Measurements from ENCODE around the gene DSTN. TPM values are rescaled to one million over a fixed set of nuclear protein-coding genes. Genes with fewer than 3 reads are reported as not detected.
A peak's percentile ranks its signal among the peaks of the same experiment; 100 is the strongest.

DSTN gene
- total RNA-seq, 4 donors from 2014 or later: 280 to 589 (median 373) TPM

- no peak overlapping the region for H3K27ac ChIP-seq
- peak; percentile 7 for DNase-seq
- WGBS, 2 donors (ENCODE audit: low coverage in 1 of 2): 88% methylated on average over 30 of the region's 33 CpGs; no CpG with 5 or more reads in 1 of the 2 donors
Observed at GRCh38 chr20:17620371-17621228, 50.7 kb downstream of the DSTN start.

GRCh38 chr20:17621229-17621968, 51.5 kb downstream of the DSTN start:
- H3K27ac ChIP-seq: no peak overlapping the region
- intact Hi-C loops (cut with DNase I; ENCODE audit: low total_unique reads): no loop called here
- in situ Hi-C loops (cut with MboI; ENCODE audit: low pct_ligation_motif_present in 1 of 4, low pct_unique_long_range_greater_than_20kb in 1 of 4, low sequenced_read_pairs in 3 of 4): loop anchor here in 1 of 4 donors (5.0 kb wide), 1 partner anchor 84 kb away; no protein-coding TSS in a partner anchor
- H3K4me1 ChIP-seq: peaks cover 0 to 6% (median 0%) of the 10 kb centered on the region in 4 donors
- 91% methylated on average over 22 of the region's 24 CpGs; no CpG with 5 or more reads in 1 of the 2 donors for WGBS, 2 donors (ENCODE audit: low coverage in 1 of 2)
- H3K27me3 ChIP-seq: no peaks in the 10 kb centered on the region
- peaks cover 0 to 66% (median 29%) of the 10 kb centered on the region in 4 donors for H3K36me3 ChIP-seq
- TF ChIP-seq CTCF (IDR thresholded peaks at IDR 0.05) (no peak), POLR2A (IDR thresholded peaks at IDR 0.05) (no peak), EP300 (IDR thresholded peaks at IDR 0.05; ENCODE audit: low read depth) (no peak), POLR2AphosphoS5 (IDR thresholded peaks at IDR 0.05) (no peak)
- no peaks in the 10 kb centered on the region for H3K9me3 ChIP-seq
- H3K4me3 ChIP-seq: no peak overlapping the region
- peak; percentile 4 for DNase-seq

More at GRCh38 chr20:17620371-17621228, 50.7 kb downstream of the DSTN start:
- no peaks in the 10 kb centered on the region for H3K27me3 ChIP-seq
- no peak for TF ChIP-seq EP300 (IDR thresholded peaks at IDR 0.05; ENCODE audit: low read depth)
- TF ChIP-seq CTCF (IDR thresholded peaks at IDR 0.05): no peak
- TF ChIP-seq POLR2A (IDR thresholded peaks at IDR 0.05): no peak
- no peak for TF ChIP-seq POLR2AphosphoS5 (IDR thresholded peaks at IDR 0.05)
- peaks cover 0 to 74% (median 28%) of the 10 kb centered on the region in 4 donors for H3K36me3 ChIP-seq
- intact Hi-C loops (cut with DNase I; ENCODE audit: low total_unique reads) (no loop called here), in situ Hi-C loops (cut with MboI; ENCODE audit: low pct_ligation_motif_present in 1 of 4, low pct_unique_long_range_greater_than_20kb in 1 of 4, low sequenced_read_pairs in 3 of 4) (loop anchor here in 1 of 4 donors (5.0 kb wide), 1 partner anchor 83 kb away; no protein-coding TSS in a partner anchor)
- H3K4me3 ChIP-seq: no peak overlapping the region
- H3K4me1 ChIP-seq: peaks cover 0 to 11% (median under 1%) of the 10 kb centered on the region in 4 donors
- H3K9me3 ChIP-seq: no peaks in the 10 kb centered on the region

GRCh38 chr20:17622086-17622850, 52.4 kb downstream of the DSTN start:
- intact Hi-C loops (cut with DNase I; ENCODE audit: low total_unique reads): no loop called here
- 90% methylated on average over 11 of the region's 11 CpGs; no CpG with 5 or more reads in 1 of the 2 donors for WGBS, 2 donors (ENCODE audit: low coverage in 1 of 2)
- H3K4me1 ChIP-seq: peaks cover 0 to 6% (median 0%) of the 10 kb centered on the region in 4 donors
- no peak overlapping the region for H3K27ac ChIP-seq
- no peak for TF ChIP-seq CTCF (IDR thresholded peaks at IDR 0.05)
- TF ChIP-seq POLR2AphosphoS5 (IDR thresholded peaks at IDR 0.05): no peak
- in situ Hi-C loops (cut with MboI; ENCODE audit: low pct_ligation_motif_present in 1 of 4, low pct_unique_long_range_greater_than_20kb in 1 of 4, low sequenced_read_pairs in 3 of 4): loop anchor here in 1 of 4 donors (5.0 kb wide), 1 partner anchor 85 kb away; no protein-coding TSS in a partner anchor
- H3K9me3 ChIP-seq: no peaks in the 10 kb centered on the region
- no peak overlapping the region for H3K4me3 ChIP-seq
- DNase-seq: peak; percentile 3
- peaks cover 0 to 72% (median 34%) of the 10 kb centered on the region in 4 donors for H3K36me3 ChIP-seq
- no peaks in the 10 kb centered on the region for H3K27me3 ChIP-seq

Data from transverse colon (tissue), 4 donors.